ENCODE measurements around the gene HSPH1.

HSPH1 gene

DNA sequence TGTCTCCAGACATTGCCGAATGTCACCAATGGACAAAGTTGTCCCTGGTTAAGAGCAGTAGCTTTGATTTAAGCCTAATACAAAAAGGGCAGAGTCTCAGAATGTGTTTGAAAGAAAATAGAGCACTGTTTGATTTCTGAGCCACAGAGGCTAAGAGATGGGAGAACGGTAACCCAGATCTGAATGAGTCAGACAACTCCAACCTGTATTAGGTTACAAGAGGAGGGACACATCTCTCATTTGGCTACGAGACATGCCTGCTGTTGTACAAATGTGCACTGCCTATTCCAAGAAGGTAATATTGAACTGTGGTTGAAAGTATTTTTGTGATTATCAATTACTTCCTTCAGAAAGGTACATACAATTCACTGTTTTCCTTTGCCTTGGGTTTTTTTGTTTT is 4.9 kb upstream of the HSPH1 start:
- Histone ChIP-seq H3K36me3 (ENCODE audit: insufficient read depth, insufficient read length, low read length) (no peaks in the 10 kb centered on the region), H3K27me3 (ENCODE audit: insufficient read depth, insufficient read length) (no peaks in the 10 kb centered on the region), H3K4me3 (ENCODE audit: insufficient read length, low read depth) (no peak overlapping the region), H3K9me3 (ENCODE audit: insufficient read depth, low read length) (no peaks in the 10 kb centered on the region), H3K4me1 (ENCODE audit: insufficient read depth, insufficient read length) (peaks cover 4% of the 10 kb centered on the region), H3K9ac (ENCODE audit: insufficient read length, low read depth) (no peak overlapping the region)
- DNase-seq (ENCODE audit: low read depth, low spot score): no peak
- TF ChIP-seq SUZ12 (IDR thresholded peaks at IDR 0.05; ENCODE audit: extremely low read depth, insufficient read depth, insufficient read length) (no peak), ZNF274 (IDR thresholded peaks at IDR 0.05; ENCODE audit: low read depth, low read length) (no peak), YY1 (IDR thresholded peaks at IDR 0.05; ENCODE audit: insufficient read depth, insufficient read length) (no peak)

DNA sequence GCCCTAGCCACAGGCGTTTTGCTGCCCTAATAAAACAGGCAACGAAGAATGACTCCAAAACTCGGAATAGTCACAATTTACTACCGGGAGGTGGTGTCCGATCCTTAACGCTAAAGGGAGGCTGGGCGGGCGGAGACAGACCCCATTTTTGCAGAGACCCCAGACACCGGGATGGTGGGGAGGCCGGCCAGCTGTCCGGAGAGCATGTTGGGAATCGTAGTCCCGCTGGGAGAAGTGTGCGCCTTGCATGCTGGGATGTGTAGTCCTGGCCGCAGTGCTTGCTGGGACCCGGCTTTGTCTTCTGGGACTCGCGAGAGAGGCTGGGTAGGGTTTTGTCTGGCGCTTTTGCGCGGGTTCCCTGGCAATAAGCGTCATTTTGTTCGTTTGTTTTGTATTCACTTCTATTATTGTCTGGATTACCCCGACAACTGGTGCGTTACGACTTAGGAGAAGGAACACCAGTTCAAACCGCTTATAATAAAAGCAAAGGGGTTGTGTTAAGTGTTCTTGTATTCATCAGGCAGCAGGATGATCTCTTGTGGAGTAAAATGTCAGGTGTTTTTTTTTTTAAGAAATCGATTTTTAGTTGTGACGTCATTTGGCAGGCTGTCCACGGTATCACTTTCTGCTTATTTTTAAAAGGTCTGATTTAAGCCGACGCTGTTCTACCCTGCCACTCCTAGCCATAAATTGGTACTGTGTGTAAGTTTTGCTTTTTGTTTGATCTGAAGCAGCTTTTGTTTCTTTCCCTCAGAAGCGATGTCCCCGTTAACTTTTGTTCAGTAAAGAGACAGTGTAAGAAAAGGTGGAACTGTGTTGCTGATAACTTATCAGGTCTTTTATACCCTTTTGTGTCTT is 676 bp upstream of the HSPH1 start:
- H3K9me3 ChIP-seq (ENCODE audit: insufficient read depth, low read length): no peaks in the 10 kb centered on the region
- peak; percentile 86 for DNase-seq (ENCODE audit: low read depth, low spot score)
- H3K27me3 ChIP-seq (ENCODE audit: insufficient read depth, insufficient read length): no peaks in the 10 kb centered on the region
- H3K36me3 ChIP-seq (ENCODE audit: insufficient read depth, insufficient read length, low read length): peaks cover 25% of the 10 kb centered on the region
- H3K9ac ChIP-seq (ENCODE audit: insufficient read length, low read depth): no peak overlapping the region
- TF ChIP-seq SUZ12 (IDR thresholded peaks at IDR 0.05; ENCODE audit: extremely low read depth, insufficient read depth, insufficient read length): no peak
- no peak for TF ChIP-seq YY1 (IDR thresholded peaks at IDR 0.05; ENCODE audit: insufficient read depth, insufficient read length)
- no peak for TF ChIP-seq ZNF274 (IDR thresholded peaks at IDR 0.05; ENCODE audit: low read depth, low read length)
- peak overlapping the region; percentile 88 for H3K4me3 ChIP-seq (ENCODE audit: insufficient read length, low read depth)
- H3K4me1 ChIP-seq (ENCODE audit: insufficient read depth, insufficient read length): no peaks in the 10 kb centered on the region

GRCh38 chr13:31160857-31161556 is 697 bp downstream of the HSPH1 start:
- peaks cover 35% of the 10 kb centered on the region for H3K36me3 ChIP-seq (ENCODE audit: insufficient read depth, insufficient read length, low read length)
- H3K9me3 ChIP-seq (ENCODE audit: insufficient read depth, low read length): no peaks in the 10 kb centered on the region
- no peak for DNase-seq (ENCODE audit: low read depth, low spot score)
- H3K4me1 ChIP-seq (ENCODE audit: insufficient read depth, insufficient read length): no peaks in the 10 kb centered on the region
- peak overlapping the region; percentile 88 for H3K4me3 ChIP-seq (ENCODE audit: insufficient read length, low read depth)
- no peaks in the 10 kb centered on the region for H3K27me3 ChIP-seq (ENCODE audit: insufficient read depth, insufficient read length)
- H3K9ac ChIP-seq (ENCODE audit: insufficient read length, low read depth): peak overlapping the region; percentile 94
- TF ChIP-seq ZNF274 (IDR thresholded peaks at IDR 0.05; ENCODE audit: low read depth, low read length) (no peak), SUZ12 (IDR thresholded peaks at IDR 0.05; ENCODE audit: extremely low read depth, insufficient read depth, insufficient read length) (no peak), YY1 (IDR thresholded peaks at IDR 0.05; ENCODE audit: insufficient read depth, insufficient read length) (no peak)

DNA sequence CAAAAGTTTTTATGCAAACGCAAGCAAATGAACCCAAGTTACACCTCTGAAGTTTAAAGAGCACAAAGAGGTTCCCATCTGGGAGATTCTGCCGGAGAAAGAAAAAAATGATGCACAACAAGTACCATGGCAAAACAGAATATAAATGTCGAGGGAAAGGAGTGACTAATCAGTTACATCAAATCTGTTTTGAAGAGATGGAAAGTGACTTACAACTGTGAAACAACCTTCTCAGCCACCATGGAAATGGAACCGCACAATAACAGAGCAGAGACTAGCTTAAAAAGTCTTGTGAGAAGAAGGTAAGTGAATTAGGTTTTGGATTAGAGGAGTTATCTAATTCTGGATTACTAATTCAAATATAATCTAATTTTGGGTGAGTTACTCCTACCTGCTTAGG is 2.4 kb downstream of the HSPH1 start:
- Histone ChIP-seq H3K36me3 (ENCODE audit: insufficient read depth, insufficient read length, low read length) (peaks cover 51% of the 10 kb centered on the region), H3K9ac (ENCODE audit: insufficient read length, low read depth) (no peak overlapping the region), H3K4me3 (ENCODE audit: insufficient read length, low read depth) (no peak overlapping the region), H3K27me3 (ENCODE audit: insufficient read depth, insufficient read length) (no peaks in the 10 kb centered on the region), H3K9me3 (ENCODE audit: insufficient read depth, low read length) (no peaks in the 10 kb centered on the region), H3K4me1 (ENCODE audit: insufficient read depth, insufficient read length) (no peaks in the 10 kb centered on the region)
- DNase-seq (ENCODE audit: low read depth, low spot score): no peak
- no peak for TF ChIP-seq ZNF274 (IDR thresholded peaks at IDR 0.05; ENCODE audit: low read depth, low read length)
- no peak for TF ChIP-seq SUZ12 (IDR thresholded peaks at IDR 0.05; ENCODE audit: extremely low read depth, insufficient read depth, insufficient read length)
- no peak for TF ChIP-seq YY1 (IDR thresholded peaks at IDR 0.05; ENCODE audit: insufficient read depth, insufficient read length)

DNA sequence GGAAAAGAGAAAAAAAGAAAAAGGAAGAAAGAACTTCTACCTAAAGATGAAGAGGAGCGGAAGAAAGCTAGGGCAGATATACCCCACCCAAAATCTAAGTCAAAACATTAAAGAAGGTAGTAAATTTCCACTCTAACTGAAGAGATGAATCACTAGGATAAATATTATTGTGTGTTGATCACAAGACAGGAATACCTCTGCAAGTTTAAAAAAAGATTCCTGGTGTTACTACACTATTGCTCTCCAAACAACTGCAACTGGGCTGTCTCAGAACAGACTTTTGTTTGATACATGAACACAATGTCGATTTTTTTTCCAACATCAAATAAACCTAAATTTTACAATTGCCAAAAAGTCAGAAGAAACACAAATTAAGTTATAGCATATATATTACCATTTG is 6.8 kb downstream of the HSPH1 start:
- Histone ChIP-seq H3K36me3 (ENCODE audit: insufficient read depth, insufficient read length, low read length) (peaks cover 87% of the 10 kb centered on the region), H3K9me3 (ENCODE audit: insufficient read depth, low read length) (no peaks in the 10 kb centered on the region), H3K9ac (ENCODE audit: insufficient read length, low read depth) (no peak overlapping the region), H3K27me3 (ENCODE audit: insufficient read depth, insufficient read length) (no peaks in the 10 kb centered on the region), H3K4me1 (ENCODE audit: insufficient read depth, insufficient read length) (no peaks in the 10 kb centered on the region), H3K4me3 (ENCODE audit: insufficient read length, low read depth) (no peak overlapping the region)
- TF ChIP-seq SUZ12 (IDR thresholded peaks at IDR 0.05; ENCODE audit: extremely low read depth, insufficient read depth, insufficient read length) (no peak), YY1 (IDR thresholded peaks at IDR 0.05; ENCODE audit: insufficient read depth, insufficient read length) (no peak), ZNF274 (IDR thresholded peaks at IDR 0.05; ENCODE audit: low read depth, low read length) (no peak)
- no peak for DNase-seq (ENCODE audit: low read depth, low spot score)

DNA sequence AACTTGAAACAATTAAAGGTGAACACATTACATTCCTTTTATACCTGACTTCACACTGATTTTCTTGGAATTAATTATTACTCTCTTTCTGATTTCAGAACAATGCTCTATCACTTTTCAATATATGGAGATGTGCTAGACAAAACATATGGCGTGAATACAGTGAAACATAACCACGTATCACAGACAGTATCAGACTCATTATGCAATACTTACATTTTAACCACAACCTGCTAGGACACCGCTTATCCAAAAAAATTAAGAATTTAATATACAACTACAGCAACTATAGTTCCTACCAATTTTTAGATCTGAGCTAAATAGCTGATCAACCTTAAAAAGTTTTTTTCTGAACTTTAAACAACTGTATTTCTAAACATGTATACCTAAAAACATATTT is 9.9 kb downstream of the HSPH1 start:
- no peak for DNase-seq (ENCODE audit: low read depth, low spot score)
- Histone ChIP-seq H3K4me1 (ENCODE audit: insufficient read depth, insufficient read length) (no peaks in the 10 kb centered on the region), H3K27me3 (ENCODE audit: insufficient read depth, insufficient read length) (no peaks in the 10 kb centered on the region), H3K36me3 (ENCODE audit: insufficient read depth, insufficient read length, low read length) (peaks cover 91% of the 10 kb centered on the region), H3K9ac (ENCODE audit: insufficient read length, low read depth) (no peak overlapping the region), H3K4me3 (ENCODE audit: insufficient read length, low read depth) (no peak overlapping the region), H3K9me3 (ENCODE audit: insufficient read depth, low read length) (no peaks in the 10 kb centered on the region)
- TF ChIP-seq SUZ12 (IDR thresholded peaks at IDR 0.05; ENCODE audit: extremely low read depth, insufficient read depth, insufficient read length) (no peak), YY1 (IDR thresholded peaks at IDR 0.05; ENCODE audit: insufficient read depth, insufficient read length) (no peak), ZNF274 (IDR thresholded peaks at IDR 0.05; ENCODE audit: low read depth, low read length) (no peak)

GRCh38 chr13:31150315-31150985 is 11.3 kb downstream of the HSPH1 start:
- H3K9me3 ChIP-seq (ENCODE audit: insufficient read depth, low read length): no peaks in the 10 kb centered on the region
- peaks cover 95% of the 10 kb centered on the region for H3K36me3 ChIP-seq (ENCODE audit: insufficient read depth, insufficient read length, low read length)
- no peaks in the 10 kb centered on the region for H3K27me3 ChIP-seq (ENCODE audit: insufficient read depth, insufficient read length)
- TF ChIP-seq YY1 (IDR thresholded peaks at IDR 0.05; ENCODE audit: insufficient read depth, insufficient read length) (no peak), SUZ12 (IDR thresholded peaks at IDR 0.05; ENCODE audit: extremely low read depth, insufficient read depth, insufficient read length) (no peak), ZNF274 (IDR thresholded peaks at IDR 0.05; ENCODE audit: low read depth, low read length) (no peak)
- no peak for DNase-seq (ENCODE audit: low read depth, low spot score)
- no peaks in the 10 kb centered on the region for H3K4me1 ChIP-seq (ENCODE audit: insufficient read depth, insufficient read length)
- no peak overlapping the region for H3K4me3 ChIP-seq (ENCODE audit: insufficient read length, low read depth)
- no peak overlapping the region for H3K9ac ChIP-seq (ENCODE audit: insufficient read length, low read depth)

Data from NT2/D1 (cell line).